K562 (cell line): ENCODE data around the gene LRRIQ4. TPM values are rescaled to one million over a fixed set of nuclear protein-coding genes. Genes with fewer than 3 reads are reported as not detected.

Experiments
- CBX8 ChIP-seq: fragments of 200-600 bp; sonication (generic); IDR thresholded peaks from 2 replicates; pipeline ENCODE4 v1.6.1; 2012; ENCODE audit warnings: borderline replicate concordance, mixed run types, low read depth, mild to moderate bottlenecking, moderate library complexity, mixed read lengths, low read length, control low read depth, inconsistent platforms; ENCODE audit not compliant: poor library complexity, severe bottlenecking; ENCODE audit errors: extremely low read depth
- JUN ChIP-seq, 2 experiments: sonication (generic) in 1 of 2; formaldehyde crosslinking in 1 of 2; IDR thresholded peaks; 2 replicates each; pipeline versions ENCODE4 v1.6.1 to v1.8.0; 2012 to 2022; ENCODE audit warnings: borderline replicate concordance in 2 of 2, mild to moderate bottlenecking in 2 of 2, improper control_type of control experiment in 1 of 2, low read depth in 1 of 2, low read length in 1 of 2, missing genetic modification reagents in 1 of 2
- KDM1A ChIP-seq, 2 experiments: fragments of 450-650 bp; IDR thresholded peaks; 2 replicates each; pipeline ENCODE4 v1.6.1; 2016; ENCODE audit warnings: mild to moderate bottlenecking in 2 of 2
- MEIS2 ChIP-seq: fragments of 450-650 bp; IDR thresholded peaks from 2 replicates; pipeline ENCODE4 v1.6.1; 2014; ENCODE audit warnings: mild to moderate bottlenecking; ENCODE audit not compliant: partially characterized antibody
- NR4A1 ChIP-seq, 2 experiments: fragments of 250-450 bp in 1 of 2; fragments of 450-650 bp in 1 of 2; sonication (Bioruptor Pico) in 1 of 2; IDR thresholded peaks; 2 replicates each; pipeline versions ENCODE4 v1.4.0 to v1.6.1; 2016 to 2020; ENCODE audit warnings: mild to moderate bottlenecking in 2 of 2, missing compliant biosample characterization in 1 of 2, missing genetic modification characterization in 1 of 2, moderate library complexity in 1 of 2
- PHTF2 ChIP-seq: fragments of 250-450 bp; sonication (Bioruptor Pico); IDR thresholded peaks from 2 replicates; pipeline ENCODE4 v1.5.0; 2021; ENCODE audit warnings: mild to moderate bottlenecking
- PRMT5 ChIP-seq: sonication (generic); formaldehyde crosslinking; IDR thresholded peaks from 2 replicates; pipeline ENCODE4 v1.5.0; 2020; ENCODE audit warnings: missing genetic modification reagents
- RBM34 ChIP-seq: fragments of 200-400 bp; formaldehyde crosslinking; IDR thresholded peaks from 2 replicates; pipeline ENCODE4 v1.6.1; 2018; ENCODE audit warnings: low read length, borderline replicate concordance; ENCODE audit not compliant: insufficient read depth
- RUNX1 ChIP-seq: sonication (generic); IDR thresholded peaks from 2 replicates; pipeline ENCODE4 v1.6.1; 2016; ENCODE audit warnings: antibody characterized with exemption, low read depth
- SETDB1 ChIP-seq: IDR thresholded peaks from one replicate; pipeline ENCODE4 v1.6.1; 2012; ENCODE audit warnings: low read length, control low read depth, inconsistent platforms
- SRSF1 ChIP-seq: fragments of 200-400 bp; formaldehyde crosslinking; IDR thresholded peaks from 2 replicates; pipeline ENCODE4 v1.6.1; 2017; ENCODE audit warnings: mild to moderate bottlenecking, low read depth, low read length, moderate library complexity
- STAT5B ChIP-seq: fragments of 250-450 bp; sonication (Bioruptor Pico); IDR thresholded peaks from 2 replicates; pipeline ENCODE4 v1.8.0; 2021; ENCODE audit warnings: mild to moderate bottlenecking, inconsistent platforms
- TEAD1 ChIP-seq, 2 experiments: fragments of 450-650 bp in 1 of 2; sonication (generic) in 1 of 2; formaldehyde crosslinking; IDR thresholded peaks; 2 replicates each; pipeline versions ENCODE4 v1.4.0 to v1.8.0; 2020 to 2022; ENCODE audit warnings: mild to moderate bottlenecking in 2 of 2, missing genetic modification reagents in 1 of 2
- TEAD2 ChIP-seq: fragments of 450-650 bp; IDR thresholded peaks from 2 replicates; pipeline ENCODE4 v1.6.1; 2016; ENCODE audit warnings: missing genetic modification characterization, control low read depth, missing compliant biosample characterization
- TEAD4 ChIP-seq, 2 experiments: sonication (generic) in 1 of 2; formaldehyde crosslinking in 1 of 2; IDR thresholded peaks; 2 replicates each; pipeline versions ENCODE4 v1.6.1 to v1.8.0; 2012 to 2022; ENCODE audit warnings: borderline replicate concordance in 1 of 2, inconsistent platforms in 1 of 2, low read length in 1 of 2, mild to moderate bottlenecking in 1 of 2, missing genetic modification reagents in 1 of 2
- YBX1 ChIP-seq: fragments of 450-650 bp; IDR thresholded peaks from 2 replicates; pipeline ENCODE4 v1.7.1; 2016; ENCODE audit warnings: mild to moderate bottlenecking
- ZBED1 ChIP-seq: IDR thresholded peaks from 2 replicates; pipeline ENCODE4 v1.6.1; 2014
- ZNF134 ChIP-seq: fragments of 250-450 bp; sonication (Bioruptor Pico); conservative IDR thresholded peaks from 2 replicates; pipeline ENCODE4 v1.4.0; 2020
- ZNF584 ChIP-seq: fragments of 200-800 bp; sonication (Bioruptor generic); IDR thresholded peaks from 2 replicates; pipeline ENCODE4 v1.6.1; 2016; ENCODE audit warnings: low read depth, mild to moderate bottlenecking, missing genetic modification characterization, missing compliant biosample characterization
- polyA plus RNA-seq, 8 experiments: library from polyadenylated mRNA; depleted of rRNA in 4 of 8; stranded (reverse) in 5 of 8; unstranded in 3 of 8; fragments of >200 nt; fragmentation: Nextera tagmentation in 2 of 8; fragmentation: Illumina TruSeq in 1 of 8; extraction: Ambion mirVana in 2 of 8; extraction: Trizol in 1 of 8; gene quantifications; 2 replicates each; pipeline versions ENCODE4 v1.2.1 to v1.2.3, GENCODE V29; 2011 to 2014; ENCODE audit warnings: inconsistent platforms in 1 of 8, missing spikeins in 1 of 8
- total RNA-seq, 7 experiments: library from RNA; depleted of rRNA in 6 of 7; stranded (reverse); fragments of >200 nt in 6 of 7; fragmentation: Illumina TruSeq in 2 of 7; extraction: Trizol in 2 of 7; gene quantifications; 2 replicates each; pipeline versions ENCODE4 v1.2.1 to v1.2.3, GENCODE V29; 2011 to 2021; ENCODE audit warnings: low replicate concordance in 1 of 7
- TF ChIP-seq, protein P1 (sequence below): fragments of 450-650 bp; IDR thresholded peaks from 2 replicates; pipeline ENCODE4 v1.6.1; 2016
- TF ChIP-seq, protein P2 (sequence below): sonication (generic); formaldehyde crosslinking; IDR thresholded peaks from 2 replicates; pipeline ENCODE4 v1.8.0; 2023; ENCODE audit warnings: mild to moderate bottlenecking, missing genetic modification reagents

Gene LRRIQ4
- total and polyA plus RNA-seq, 9 of the 15 experiments (the other 6 are each of a cell fraction or from before 2014, with no cell fraction given), result not detected

- TF ChIP-seq JUN (IDR thresholded peaks at IDR 0.05; ENCODE audit: borderline replicate concordance, low read depth, low read length) (no peak), JUN (CRISPR knock-in tag; IDR thresholded peaks at IDR 0.05; ENCODE audit: borderline replicate concordance) (no peak), ZNF584 (CRISPR knock-in tag) (no peak), SRSF1 (no peak), TEAD2 (no peak), ZNF134 (no peak), PHTF2 (CRISPR knock-in tag) (no peak), CBX8 (no peak), TEAD1 (CRISPR knock-in tag; IDR thresholded peaks at IDR 0.05) (peak in 1 of 2 experiments; percentile 70; a peak in 1 of 4 replicates), YBX1 (no peak), RBM34 (no peak), PRMT5 (CRISPR knock-in tag) (no peak), STAT5B (no peak), NR4A1 (CRISPR knock-in tag; IDR thresholded peaks at IDR 0.05) (no peak), NR4A1 (tag; IDR thresholded peaks at IDR 0.05) (peak; percentile 66; the same call in 1 of the 2 replicates), SETDB1 (no peak), TEAD4 (IDR thresholded peaks at IDR 0.05; ENCODE audit: low read length) (peak; percentile 93), TEAD4 (CRISPR knock-in tag; IDR thresholded peaks at IDR 0.05; ENCODE audit: borderline replicate concordance) (no peak), ZBED1 (no peak), RUNX1 (no peak), KDM1A (IDR thresholded peaks at IDR 0.05) (peak; percentile 80 to 85), MEIS2 (peak; percentile 62)
- TF ChIP-seq, protein P1, sequence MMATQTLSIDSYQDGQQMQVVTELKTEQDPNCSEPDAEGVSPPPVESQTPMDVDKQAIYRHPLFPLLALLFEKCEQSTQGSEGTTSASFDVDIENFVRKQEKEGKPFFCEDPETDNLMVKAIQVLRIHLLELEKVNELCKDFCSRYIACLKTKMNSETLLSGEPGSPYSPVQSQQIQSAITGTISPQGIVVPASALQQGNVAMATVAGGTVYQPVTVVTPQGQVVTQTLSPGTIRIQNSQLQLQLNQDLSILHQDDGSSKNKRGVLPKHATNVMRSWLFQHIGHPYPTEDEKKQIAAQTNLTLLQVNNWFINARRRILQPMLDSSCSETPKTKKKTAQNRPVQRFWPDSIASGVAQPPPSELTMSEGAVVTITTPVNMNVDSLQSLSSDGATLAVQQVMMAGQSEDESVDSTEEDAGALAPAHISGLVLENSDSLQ, result peak; percentile 40
- TF ChIP-seq, protein P2, sequence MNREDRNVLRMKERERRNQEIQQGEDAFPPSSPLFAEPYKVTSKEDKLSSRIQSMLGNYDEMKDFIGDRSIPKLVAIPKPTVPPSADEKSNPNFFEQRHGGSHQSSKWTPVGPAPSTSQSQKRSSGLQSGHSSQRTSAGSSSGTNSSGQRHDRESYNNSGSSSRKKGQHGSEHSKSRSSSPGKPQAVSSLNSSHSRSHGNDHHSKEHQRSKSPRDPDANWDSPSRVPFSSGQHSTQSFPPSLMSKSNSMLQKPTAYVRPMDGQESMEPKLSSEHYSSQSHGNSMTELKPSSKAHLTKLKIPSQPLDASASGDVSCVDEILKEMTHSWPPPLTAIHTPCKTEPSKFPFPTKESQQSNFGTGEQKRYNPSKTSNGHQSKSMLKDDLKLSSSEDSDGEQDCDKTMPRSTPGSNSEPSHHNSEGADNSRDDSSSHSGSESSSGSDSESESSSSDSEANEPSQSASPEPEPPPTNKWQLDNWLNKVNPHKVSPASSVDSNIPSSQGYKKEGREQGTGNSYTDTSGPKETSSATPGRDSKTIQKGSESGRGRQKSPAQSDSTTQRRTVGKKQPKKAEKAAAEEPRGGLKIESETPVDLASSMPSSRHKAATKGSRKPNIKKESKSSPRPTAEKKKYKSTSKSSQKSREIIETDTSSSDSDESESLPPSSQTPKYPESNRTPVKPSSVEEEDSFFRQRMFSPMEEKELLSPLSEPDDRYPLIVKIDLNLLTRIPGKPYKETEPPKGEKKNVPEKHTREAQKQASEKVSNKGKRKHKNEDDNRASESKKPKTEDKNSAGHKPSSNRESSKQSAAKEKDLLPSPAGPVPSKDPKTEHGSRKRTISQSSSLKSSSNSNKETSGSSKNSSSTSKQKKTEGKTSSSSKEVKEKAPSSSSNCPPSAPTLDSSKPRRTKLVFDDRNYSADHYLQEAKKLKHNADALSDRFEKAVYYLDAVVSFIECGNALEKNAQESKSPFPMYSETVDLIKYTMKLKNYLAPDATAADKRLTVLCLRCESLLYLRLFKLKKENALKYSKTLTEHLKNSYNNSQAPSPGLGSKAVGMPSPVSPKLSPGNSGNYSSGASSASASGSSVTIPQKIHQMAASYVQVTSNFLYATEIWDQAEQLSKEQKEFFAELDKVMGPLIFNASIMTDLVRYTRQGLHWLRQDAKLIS, result no peak
These were observed 31.3 kb upstream of the LRRIQ4 start (continued) for GRCh38 chr3:169781209-169781855.
